KBM-7 (cell line): Measurements from ENCODE around the gene POPDC3.

Source experiments
- DNase-seq: peaks from one replicate; pipeline ENCODE4 v3.0.0-alpha.2; 2015
- in situ Hi-C: fragments of 300-500 bp; cut with MboI; formaldehyde crosslinking; loops from 2 replicates; pipeline ENCODE4 v1.14.3; 2020; ENCODE audit warnings: low sequenced_read_pairs, low pct_unique_long_range_greater_than_20kb, mixed read lengths

POPDC3 gene

DNA sequence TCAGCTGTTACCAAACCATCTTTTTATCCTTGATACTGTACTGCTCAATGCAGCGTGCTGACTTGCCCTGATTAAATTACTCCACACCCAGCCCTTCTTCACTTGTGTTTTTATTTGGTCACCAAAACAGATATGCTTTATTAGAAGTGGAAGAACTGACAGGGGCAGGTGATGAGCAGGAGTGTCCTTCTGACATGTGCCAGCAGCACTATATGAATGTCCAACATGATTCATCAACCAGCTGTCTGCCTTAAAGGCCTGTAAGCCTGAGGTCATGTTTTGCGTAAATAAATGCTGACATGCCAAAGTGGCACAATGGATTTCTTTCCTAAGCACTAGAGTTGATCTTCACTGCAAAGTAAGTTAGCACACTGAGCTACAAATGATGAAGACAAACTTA is 15.4 kb downstream of the POPDC3 start:
- no peak for DNase-seq
- in situ Hi-C loops: no loop called here

DNA sequence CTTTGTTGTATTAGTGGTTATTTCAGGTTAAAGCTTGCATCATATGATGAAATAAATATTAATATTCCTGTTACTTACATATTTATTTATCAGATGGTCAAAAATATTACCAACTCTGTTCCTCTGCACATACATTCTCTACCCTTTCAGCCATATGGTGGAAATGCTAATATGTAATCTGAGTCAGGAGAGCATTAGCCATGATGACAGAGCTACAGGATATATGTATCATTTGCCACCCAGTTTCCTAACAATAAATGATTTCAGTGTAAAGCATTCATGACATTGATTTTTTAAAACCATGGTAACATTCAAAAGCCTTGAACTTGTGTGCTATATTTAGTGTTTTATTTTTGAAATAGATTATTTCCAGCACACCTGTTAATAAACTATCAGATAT is 16.6 kb downstream of the POPDC3 start:
- in situ Hi-C loops: no loop called here
- no peak for DNase-seq

DNA sequence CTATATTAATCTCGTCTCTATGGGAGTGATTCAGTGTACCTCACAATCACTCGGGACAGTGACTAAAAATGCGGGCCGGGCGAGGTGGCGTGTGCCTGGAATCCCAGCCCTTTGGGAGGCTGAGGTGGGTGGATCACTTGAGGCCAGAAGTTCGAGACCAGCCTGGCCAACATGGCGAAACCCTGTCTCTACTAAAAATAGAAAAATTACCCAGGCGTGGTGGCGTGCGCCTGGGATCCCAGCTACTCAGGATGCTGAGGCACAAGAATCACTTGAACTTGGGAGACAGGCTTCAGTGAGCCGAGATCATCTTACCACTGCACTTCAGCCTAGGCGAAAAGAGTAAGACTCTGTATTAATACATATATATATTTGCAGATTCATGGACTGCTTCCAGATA is 17.4 kb downstream of the POPDC3 start:
- no peak for DNase-seq
- in situ Hi-C loops: no loop called here

DNA sequence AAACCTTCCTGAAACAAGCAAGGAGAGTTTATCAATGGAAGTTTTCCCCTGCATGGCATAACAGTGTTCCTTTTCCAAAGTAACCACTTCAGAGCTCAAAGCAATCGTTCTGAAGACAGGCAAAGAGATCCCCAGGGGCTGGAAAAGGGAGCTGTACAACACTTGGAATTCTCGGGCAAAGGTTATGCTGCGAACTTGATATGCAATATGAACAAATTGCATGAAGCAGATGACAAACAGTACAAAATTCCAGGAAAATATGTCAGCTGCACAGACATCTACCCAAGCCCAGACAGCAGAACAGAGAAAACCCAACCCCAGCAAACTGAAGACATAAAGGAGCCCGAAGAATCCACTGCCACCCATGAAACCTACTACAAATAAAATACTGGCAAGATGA is 18.4 kb downstream of the POPDC3 start:
- no peak for DNase-seq
- in situ Hi-C loops: no loop called here

DNA sequence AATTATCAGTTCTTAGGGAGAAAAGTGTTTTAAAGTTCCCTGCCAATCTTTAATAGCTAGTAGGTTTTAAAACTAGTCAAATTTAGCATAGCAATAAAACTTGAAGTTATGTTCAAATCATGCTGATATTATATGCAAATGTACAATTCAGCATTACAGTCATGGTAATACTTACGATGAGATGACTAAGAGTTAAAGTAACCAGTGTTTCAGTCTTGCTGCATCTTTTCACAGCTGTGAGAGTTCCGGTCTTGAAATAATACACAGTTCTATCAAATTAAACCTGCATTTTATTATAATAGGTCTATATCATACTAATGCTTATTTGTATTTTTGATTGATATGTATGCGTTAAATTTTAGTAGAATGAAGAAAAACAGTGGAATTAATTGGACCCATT is 26.1 kb downstream of the POPDC3 start:
- DNase-seq: no peak
- in situ Hi-C loops: no loop called here

DNA sequence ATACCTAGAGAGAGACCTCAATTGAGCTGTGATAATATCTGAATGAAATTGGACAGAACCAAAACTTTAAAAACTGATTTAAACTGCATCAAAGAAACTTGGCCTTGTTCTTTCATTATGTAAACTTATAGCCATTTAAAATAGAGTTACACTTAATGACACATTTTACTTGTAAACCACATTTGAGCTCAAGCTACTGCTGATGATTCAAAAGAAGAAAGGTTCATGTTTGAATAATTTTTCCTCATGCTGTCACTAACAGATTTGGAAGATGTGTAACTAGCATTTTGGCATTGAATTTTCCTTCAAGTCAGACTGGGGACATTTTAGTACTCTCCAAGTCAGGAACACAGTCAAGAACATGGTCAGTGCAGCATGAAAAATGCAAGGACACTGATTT is 26.9 kb downstream of the POPDC3 start:
- in situ Hi-C loops: no loop called here
- no peak for DNase-seq

DNA sequence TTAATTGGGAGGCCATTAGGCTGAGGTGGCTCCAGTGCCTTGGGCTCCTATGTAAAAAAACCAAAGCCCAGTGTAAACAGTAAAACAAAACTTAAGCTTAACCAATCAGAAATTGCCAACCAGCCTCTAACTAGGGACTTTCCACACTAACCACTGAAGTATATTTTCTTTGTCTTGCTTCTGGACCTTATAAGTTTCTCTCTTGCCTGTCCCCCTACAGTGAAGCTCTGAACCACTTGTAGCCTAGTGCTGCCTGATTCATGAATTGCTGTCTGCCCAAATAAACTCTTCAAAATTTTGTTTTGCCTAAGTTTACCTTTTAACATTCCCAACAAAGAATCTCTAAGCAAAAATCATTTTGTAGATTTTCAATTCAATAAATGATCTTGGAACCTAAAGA is 28.2 kb downstream of the POPDC3 start:
- no peak for DNase-seq
- in situ Hi-C loops: no loop called here

DNA sequence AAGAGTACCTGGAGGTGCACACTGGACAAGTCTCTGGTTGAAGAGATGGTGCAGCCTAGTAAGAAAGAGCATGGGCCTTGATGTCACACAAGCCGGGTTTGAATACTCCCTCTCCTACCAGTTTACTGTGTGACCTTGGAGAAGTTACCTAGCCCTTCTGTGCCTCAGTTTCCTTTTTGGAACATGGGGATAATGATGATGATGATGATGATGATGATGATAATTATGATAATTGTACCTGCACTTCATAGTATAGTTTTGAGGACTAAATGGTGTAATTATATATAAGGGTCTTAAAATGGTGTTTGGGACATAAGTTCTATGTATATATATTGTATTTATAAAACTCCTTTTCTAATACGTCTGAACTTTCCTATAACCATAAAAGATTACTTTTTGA is 41.7 kb downstream of the POPDC3 start:
- DNase-seq: no peak
- in situ Hi-C loops: no loop called here

DNA sequence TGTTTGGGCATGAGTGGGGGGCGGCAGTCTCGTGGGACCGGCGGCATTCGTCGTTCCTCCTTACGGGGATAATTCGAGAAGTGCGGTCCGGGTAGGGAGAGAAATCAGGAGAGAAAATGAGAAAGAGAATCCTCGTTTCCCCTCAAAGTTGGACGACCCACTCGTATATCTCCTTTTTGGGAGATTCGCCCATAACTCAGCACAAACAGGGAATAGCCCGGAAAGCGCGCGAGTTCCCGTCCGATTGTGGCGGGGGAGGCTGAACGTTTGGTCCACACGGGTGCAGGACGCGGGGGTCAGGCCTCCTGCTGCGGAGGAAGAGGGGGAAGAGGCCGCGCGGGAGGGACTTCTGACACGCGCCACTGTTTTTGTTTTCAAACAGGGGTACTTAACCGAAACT is 42.4 kb downstream of the POPDC3 start:
- in situ Hi-C loops: no loop called here
- no peak for DNase-seq

DNA sequence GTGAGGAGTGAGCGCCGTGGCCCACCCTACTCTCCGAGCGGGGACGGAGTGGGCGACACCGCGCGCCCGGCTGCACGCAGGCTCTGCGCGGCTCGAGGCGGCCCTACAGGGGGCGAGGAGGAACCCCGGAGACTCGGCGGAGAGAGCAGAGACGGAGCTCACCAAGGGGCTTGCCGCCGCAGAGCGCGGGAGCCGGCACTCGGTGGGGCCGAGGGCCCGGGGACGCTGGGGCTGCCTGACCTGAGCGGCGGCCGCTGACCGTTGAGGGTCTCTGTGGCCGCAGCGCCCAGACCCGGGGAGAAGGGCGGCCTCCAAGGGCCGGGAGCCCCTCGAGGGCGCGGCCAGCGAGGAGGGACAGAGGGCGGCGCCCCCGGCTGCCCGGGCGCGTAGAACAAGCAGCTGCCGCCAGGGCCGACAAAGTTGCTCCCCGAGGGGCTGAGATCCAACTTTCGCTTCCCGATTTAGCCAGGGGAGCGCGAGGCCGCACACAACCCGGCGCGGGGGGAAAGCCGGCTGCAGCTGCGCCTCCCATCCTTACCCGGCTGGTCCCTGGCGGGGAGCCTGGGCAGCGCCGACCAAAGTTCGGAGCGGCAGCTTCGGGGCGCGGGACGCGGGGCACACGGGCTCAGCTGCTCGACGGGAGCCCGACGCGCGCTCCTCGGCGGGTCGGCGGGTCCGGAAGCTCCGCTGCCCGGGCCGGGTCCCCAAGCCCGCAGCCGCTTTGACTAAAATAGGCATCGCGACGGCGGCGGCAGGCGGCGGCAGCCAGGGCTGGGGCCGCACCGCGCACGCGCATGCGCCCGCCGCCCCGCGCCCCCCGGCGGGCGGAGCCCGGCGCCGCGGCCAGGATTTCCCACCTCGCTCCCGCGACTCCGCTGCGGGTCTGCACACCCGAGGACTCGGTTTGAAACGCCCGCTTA is 43.1 kb downstream of the POPDC3 start:
- DNase-seq: peak; percentile 66
- in situ Hi-C loops: no loop called here

DNA sequence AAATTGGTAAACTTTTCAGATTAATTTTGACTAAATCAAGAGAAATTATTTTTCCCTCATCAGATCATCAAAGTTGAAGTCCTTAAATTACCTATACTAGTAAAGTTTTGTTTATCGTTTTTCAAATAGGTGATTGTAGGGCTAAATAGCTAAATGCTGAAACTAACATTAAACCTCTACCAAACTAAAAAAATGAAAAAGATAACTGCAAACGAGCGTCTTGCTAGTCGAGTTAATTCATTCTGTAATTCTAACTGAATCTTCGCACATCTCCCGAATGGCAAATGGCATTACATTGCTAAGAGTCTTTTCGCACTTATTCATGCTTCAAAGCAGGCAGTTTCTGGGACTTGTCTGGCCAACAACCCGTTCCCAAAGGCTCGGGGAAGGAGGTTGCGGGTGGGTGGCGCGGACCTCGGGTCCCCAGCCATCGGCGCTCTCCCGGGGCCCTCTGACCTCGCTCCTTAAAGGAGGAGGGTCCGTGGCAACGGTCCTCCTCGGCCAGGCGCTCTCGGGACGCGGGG is 43.8 kb downstream of the POPDC3 start:
- DNase-seq: no peak
- in situ Hi-C loops: no loop called here

DNA sequence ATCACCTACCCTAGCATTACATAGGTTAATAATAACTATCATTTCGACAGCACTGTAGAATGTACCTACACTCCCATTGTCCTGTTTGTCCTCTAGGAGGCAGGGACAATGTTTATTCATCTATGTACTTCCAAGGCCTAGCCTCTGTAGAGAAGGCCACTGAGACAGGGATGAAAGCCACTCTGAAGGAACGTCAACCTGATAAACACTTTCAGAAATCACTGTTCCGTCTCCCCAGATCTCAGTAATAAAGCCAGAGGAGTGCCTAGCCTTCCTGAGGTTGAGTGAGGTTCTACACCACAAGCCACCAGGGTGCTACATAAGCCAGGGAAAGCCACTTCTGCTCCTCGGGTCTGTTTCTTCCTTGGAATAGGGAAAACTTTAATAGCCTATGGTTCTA is 44.8 kb downstream of the POPDC3 start:
- in situ Hi-C loops: no loop called here
- DNase-seq: peak; percentile 41

DNA sequence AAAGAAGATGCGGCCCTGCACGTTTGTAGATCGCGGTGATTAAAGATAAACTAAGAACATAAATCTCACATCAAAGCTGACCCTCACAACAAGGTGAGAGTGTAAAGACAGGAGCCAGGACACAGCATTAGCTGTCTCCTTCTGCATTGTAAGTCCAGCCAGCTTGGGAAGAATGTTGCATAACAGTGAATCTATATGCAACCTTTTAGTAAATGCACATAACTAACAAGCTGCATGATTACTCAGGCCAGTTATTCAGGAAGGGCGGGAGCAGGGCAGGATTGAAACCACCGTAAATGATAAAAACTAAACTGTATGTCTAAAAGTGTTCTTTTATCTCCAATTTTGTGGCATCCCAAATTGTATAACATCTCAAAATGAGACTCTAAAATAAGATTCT is 57.1 kb downstream of the POPDC3 start:
- DNase-seq: no peak

DNA sequence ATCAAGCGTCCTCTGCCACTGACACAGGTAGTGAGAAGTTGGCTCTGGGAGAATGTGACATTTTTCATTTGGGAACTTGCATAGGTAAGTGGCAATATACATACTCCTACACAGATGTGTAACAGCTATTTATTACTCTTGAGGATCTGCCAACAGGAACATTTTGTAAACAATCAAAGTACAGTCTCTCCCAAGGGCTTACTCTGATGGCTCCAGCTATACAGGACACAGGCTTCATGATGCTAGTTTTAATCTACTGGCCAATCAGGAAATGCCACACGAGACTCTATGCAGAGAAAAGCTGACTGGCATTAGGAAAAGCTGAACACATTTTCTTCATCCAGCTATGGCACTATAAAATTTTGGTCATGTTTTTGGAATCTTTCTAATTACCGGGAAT is 57.8 kb downstream of the POPDC3 start:
- no peak for DNase-seq
- in situ Hi-C loops: loop anchor here (25.0 kb wide), 1 partner anchor 265 kb away; no protein-coding TSS in a partner anchor

More for the DNA sequence above, 57.1 kb downstream of the POPDC3 start:
- in situ Hi-C loops: loop anchor here (25.0 kb wide), 1 partner anchor 265 kb away; no protein-coding TSS in a partner anchor

DNA sequence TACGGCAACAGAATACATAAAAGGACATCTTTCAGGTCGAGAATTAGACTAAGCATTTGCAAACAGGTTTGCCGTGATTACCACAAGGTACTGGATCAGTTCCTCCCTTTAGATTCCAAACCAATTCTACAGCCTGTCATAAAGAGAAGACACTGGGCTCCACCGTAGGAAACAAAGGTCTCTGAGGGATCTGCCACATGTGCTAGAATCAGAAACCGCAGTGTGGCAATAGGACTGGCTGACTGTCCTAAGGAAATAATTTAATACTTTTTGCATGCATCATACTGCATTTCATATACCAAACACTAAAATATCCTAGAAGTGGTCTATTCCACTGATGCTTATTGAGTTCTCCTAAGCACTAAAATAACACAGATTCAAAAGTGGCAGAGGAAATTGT is 59.2 kb downstream of the POPDC3 start:
- no peak for DNase-seq

DNA sequence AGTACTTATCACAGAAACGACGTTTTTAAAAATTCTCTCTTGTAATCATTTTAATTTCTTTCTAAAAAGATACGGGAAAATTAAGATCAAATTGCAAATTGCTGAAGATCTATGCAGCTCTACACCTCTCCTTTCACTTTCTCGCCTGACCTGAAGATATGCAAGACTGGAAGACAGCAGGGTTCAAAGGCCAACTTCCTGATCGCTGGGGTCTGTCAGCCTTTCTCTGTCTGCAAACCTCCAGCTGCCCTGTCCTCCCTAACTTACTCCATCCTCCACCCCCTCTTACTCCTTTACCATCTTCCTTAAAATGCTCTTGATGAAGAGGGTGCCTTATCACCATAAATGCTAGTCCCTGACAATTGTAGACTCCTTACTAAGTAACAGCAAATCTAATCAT is 63.7 kb downstream of the POPDC3 start:
- no peak for DNase-seq
- in situ Hi-C loops: loop anchor here (25.0 kb wide), 1 partner anchor 271 kb away; no protein-coding TSS in a partner anchor

More for the DNA sequence above, 59.2 kb downstream of the POPDC3 start:
- in situ Hi-C loops: loop anchor here (25.0 kb wide), 1 partner anchor 267 kb away; no protein-coding TSS in a partner anchor

DNA sequence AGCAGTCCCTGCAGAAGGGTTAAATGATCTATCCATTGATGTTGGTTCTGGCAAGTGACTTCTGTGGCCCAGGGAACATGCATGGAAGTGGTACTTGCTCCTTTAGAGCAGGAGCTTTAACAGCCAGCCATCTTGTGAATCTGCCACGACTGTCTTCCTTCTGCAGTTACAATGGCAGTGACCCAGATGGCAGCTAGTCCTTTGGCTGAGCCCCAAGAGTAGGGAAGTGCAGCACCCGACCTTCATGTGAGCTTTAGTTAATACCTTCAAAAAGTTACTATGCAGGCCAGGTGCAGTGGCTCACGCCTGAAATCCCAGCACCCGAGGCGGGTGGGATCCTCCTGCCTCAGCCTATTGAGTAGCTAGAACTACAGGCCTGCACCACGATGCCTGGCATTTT is 66.4 kb downstream of the POPDC3 start:
- no peak for DNase-seq
- in situ Hi-C loops: loop anchor here (25.0 kb wide), 1 partner anchor 274 kb away; no protein-coding TSS in a partner anchor

DNA sequence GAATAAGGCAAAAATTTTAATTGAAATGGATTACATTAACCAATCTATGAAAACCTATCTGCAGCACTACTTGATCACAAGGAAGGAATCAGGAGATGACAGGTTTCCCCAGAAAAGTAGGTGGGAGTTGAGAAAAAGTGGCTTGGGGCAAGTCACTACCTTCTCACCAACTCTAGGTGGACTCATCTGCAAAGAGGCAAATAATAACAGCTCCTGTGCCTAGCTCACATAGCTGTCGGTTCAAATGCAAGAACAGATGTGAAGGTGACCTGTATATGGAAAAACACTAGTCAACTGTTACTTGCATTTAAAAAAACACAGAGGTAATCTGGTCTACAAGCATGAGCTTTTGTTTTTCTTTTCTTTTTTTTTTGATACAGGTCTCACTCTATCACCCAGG is 67.2 kb downstream of the POPDC3 start:
- no peak for DNase-seq
- in situ Hi-C loops: loop anchor here (25.0 kb wide), 1 partner anchor 275 kb away; no protein-coding TSS in a partner anchor

DNA sequence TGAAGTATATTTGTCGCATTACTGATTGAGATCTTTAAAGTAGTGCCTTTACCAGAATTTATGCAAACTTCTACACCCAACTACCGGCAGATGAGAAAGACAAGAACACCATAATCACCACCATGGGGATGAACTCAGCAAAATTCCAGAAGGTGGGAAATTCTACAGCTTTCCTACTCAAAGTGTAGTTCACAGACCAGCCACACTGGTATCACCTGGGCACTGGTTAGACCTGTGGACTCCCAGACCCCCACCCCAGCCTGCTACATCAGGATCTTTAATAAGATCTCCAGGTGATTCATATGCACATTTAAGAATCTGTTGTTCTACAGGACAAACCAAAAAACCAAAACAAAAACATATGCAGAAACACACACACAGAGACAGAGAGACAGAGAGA is 67.9 kb downstream of the POPDC3 start:
- no peak for DNase-seq
- in situ Hi-C loops: loop anchor here (25.0 kb wide), 1 partner anchor 275 kb away; no protein-coding TSS in a partner anchor

DNA sequence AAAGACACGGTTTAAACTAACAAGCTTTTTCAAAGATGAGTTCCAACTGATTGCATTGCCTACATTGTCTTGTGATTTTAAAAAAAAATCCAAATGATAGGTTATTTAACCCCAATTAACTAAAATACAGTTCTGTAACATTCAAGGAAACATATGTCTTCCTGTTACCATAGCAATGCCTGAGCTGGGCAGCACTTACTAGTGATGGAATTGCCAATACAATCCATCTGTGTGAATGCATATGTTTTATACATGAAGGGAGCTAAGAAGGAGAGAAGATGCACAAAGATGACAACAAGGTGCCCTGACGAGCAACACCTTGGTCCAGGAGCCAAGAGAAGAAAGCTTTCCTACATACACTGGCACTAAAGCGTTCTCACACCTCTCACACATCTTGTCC is 68.7 kb downstream of the POPDC3 start:
- DNase-seq: no peak
- in situ Hi-C loops: loop anchor here (25.0 kb wide), 1 partner anchor 276 kb away; no protein-coding TSS in a partner anchor
